Fibroblast of skin of right quadriceps (primary cell): ENCODE data around the gene KCNJ16.
A peak's percentile ranks its signal among the peaks of the same experiment; 100 is the strongest.

Source experiments
- DNase-seq: peaks from one replicate; pipeline ENCODE4 v3.0.0-alpha.2; 2013

Gene KCNJ16

DNA sequence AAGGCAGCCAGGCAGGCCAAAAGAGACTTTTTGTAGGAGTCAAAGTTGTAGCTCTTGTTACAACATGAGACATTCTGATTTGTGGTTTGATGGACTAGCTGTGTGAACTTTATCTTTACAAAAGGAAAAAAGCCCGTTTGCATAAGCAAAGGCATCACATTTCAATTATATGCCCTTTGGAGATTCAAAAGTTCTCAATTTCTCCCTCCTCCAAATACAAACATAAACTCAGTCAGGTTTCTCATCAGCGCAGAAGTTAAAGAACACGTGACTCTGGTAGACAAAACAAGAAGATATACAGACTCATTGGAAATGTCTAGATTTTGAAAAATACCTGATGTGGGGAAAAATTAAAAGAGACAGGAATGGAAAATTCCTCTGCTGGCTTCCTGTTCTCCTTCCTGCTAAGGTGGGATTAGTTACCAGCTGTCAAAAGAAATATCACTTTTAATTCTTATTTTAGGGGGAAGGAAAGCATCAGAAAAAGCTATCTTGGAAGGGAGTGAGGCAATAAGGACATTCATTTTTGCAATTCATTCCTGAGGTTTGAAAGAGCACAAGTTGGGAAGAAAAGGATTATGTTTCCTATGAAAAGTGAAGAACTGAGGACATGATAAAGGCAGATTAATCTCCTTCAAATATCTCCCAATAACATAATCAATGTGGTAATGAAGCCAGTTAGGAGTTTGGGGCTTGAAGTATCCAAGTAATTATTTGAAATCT is 4.6 kb upstream of the KCNJ16 start:
- no peak for DNase-seq

DNA sequence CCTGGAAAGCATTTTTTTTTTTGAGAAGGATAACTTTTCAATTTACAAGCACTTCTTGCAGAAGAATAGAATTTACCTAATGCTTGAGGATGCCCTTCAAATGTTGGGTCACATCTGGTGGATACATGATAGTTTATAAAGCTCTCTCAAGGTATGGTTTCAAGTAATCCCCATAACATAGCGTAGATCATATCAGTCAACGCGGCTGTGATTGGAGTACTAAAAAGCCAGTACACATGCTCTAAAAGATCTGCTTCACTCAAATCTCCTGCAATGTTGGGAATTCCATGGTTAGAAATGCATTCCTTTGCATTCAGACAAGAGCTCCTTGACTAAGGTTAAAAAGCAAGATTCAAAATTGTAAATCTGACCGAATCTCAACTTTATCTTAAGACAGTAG is 3.9 kb upstream of the KCNJ16 start:
- no peak for DNase-seq

DNA sequence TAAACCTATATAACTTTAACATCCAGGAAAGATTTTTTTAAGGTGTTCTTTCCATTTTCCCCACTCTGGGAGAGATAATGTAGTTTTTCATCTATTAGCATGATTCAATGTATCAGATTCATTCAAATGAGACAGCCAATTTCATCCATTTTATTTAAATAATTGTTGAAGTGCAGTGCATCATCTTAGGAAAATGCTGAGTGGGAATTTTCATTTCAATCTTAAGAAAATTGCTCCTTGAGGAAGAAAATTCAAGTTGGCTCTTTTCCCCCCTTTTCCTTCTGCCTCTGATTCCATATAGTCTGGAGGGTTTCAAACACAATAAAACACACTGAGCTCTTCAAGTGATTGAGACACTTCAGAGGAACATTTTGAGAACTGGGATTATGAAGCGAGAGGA is 3.4 kb upstream of the KCNJ16 start:
- no peak for DNase-seq

GRCh38 chr17:70072546-70073309 is 2.3 kb upstream of the KCNJ16 start:
- DNase-seq, result no peak

DNA sequence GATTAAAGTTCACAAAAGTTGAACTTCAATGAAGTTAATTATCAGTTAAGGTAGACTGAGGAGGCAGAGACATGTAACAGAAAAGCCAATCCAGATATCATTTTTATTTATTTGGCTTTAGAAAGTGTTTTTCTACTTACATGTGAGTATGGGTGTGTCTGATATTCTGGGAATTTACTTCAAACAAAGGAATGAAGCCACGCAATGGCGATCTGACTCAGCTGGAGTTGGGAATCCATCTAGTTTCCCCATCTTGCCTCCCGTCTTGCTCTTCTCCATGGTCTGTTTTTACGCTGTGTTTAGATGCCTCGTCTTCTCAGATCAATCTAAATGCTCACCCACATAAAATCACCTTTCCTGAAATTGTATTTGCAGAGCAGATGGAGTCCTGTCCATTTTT is 1.7 kb upstream of the KCNJ16 start:
- DNase-seq, result no peak

DNA sequence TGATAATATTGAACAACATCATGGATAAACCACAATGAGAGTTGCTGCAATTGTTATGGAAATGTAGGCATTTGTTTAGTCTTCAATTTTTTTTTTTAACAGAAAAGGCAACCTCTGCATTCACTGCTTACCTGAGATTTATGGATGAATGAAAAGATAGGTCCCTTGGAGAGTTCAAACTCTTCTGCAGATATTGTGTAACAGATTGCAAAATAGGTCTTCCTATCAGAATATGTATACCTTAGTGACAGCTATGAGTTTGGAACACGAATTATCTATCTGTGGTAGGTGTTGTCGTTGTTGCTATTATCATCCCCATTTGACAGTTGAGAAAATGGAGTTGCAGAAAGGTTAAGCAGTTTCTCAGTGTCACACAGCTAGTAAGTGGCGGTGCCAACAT is 1.2 kb upstream of the KCNJ16 start:
- no peak for DNase-seq

GRCh38 chr17:70074236-70074830 is 692 bp upstream of the KCNJ16 start:
- no peak for DNase-seq

DNA sequence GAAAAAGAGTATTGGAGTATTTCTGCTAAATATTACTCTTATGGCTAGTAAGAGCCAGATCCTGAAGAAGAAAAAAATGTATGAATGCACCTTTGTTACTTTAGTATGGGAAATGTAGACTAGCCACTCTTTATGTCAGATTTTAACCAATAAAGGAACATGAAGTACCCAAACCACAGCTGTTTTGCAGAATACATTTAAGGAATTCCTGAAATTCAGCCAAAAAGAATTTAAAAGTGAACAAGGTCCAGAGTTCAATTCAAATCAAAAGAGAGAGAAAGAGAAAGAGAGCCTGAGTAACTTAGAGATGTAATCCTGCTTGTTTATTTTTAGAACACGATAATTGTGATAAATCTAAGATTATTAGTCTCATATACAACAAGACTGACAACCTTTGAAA is 1.2 kb downstream of the KCNJ16 start:
- DNase-seq, result peak; percentile 10

GRCh38 chr17:70076831-70077230 is 1.8 kb downstream of the KCNJ16 start:
- DNase-seq, result no peak

- DNase-seq, result no peak
These were observed 3.5 kb downstream of the KCNJ16 start for GRCh38 chr17:70078549-70078948.

GRCh38 chr17:70078994-70079531 is 4.0 kb downstream of the KCNJ16 start:
- DNase-seq, result no peak

- DNase-seq, result peak; percentile 24
These were observed 5.7 kb downstream of the KCNJ16 start for GRCh38 chr17:70080541-70081347.

- DNase-seq, result no peak
These were observed 6.9 kb downstream of the KCNJ16 start for GRCh38 chr17:70081885-70082284.

GRCh38 chr17:70084476-70084875 is 9.5 kb downstream of the KCNJ16 start:
- no peak for DNase-seq

DNA sequence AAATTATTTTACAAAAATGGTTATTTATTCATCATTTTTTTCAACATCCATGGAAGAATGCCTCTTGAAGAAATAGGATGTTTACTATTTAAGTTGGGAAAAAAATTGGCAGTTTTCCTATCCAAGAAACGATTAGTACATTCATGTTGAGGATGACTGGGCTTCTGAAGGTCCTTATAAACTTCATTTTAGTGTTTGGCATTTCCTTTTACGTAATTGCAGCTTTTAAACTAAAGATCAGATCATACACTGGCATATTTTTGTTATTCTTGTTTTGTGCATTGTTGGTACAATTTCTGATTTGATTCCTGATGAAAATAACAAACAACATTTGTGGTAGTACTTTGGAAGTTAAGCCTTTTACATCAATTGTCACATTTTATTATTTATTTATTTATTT is 11.5 kb downstream of the KCNJ16 start:
- no peak for DNase-seq

DNA sequence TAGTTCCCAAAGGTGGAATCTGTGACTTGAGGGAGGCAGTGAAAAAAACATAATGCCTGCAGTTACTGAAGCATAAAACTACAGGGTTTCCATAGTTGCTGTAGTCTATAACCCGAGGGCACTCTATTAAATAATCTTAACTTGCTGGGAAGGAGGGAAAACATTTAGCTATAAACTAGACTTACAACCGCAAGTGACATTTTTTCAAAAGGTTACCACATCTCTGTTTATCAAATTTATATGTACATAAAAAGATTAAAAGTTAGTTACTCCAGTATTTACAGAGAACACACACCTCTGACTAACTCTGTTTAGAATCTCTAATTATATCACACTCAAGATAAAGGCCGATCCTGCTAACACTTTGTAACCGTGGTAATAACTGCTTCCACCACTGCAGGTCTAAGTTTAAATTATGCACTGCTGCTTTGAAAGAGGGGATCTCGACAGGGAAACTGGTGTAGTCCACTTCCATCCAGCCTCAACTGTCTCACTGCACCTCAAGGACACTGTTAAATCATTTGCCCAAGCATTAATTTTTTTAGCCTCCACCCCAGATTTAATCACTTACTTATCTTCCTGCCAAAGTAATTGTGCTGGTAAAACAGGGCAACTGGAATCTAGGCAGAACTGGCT is 14.6 kb downstream of the KCNJ16 start:
- no peak for DNase-seq

DNA sequence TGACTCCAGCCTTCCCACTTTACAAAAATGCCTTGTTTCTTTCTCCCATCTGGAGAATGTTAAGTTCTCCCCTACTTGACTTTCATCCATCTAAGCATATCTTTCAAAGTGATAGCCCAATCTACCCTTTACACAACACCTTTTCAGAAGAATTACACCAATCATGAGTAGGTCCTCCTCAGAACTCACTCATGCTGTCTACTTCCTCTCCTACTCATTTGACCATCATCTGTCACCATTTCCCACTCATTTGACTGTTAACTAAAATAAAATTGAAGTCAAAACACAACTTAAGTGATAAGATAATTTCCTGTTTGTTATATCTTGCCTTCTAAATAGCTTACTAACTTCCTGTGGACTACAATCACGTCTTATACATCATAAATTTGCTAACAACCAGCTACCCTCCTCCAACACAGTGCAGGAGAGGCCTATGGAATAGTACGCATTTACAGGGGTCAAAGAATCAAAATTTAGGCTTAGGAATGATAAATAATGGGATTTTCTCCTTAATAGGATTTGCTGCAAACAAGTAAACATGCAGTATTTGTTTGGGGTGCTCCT is 16.1 kb downstream of the KCNJ16 start:
- DNase-seq, result no peak

DNA sequence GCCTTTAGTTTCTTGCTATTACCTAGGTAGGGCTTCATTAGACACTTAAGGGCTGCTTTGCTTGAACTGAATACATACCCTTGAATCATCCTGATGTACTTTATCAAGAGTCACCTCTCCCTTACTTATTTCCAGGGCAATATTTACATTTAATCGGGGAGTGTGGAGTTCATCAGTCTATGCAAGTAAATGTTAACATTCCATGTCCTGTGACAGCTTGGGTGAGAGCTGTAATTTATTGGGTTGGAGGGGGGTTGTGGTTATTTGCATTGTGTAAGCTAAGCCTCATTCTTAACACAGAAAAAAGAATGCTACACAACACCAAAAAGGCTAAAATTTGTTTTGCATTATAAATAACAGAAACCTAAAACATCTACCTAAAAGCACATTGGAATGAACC is 16.7 kb downstream of the KCNJ16 start:
- no peak for DNase-seq

- no peak for DNase-seq
These were observed 18.1 kb downstream of the KCNJ16 start for GRCh38 chr17:70093163-70093562.

- no peak for DNase-seq
These were observed 20.4 kb downstream of the KCNJ16 start for GRCh38 chr17:70095455-70095854.

DNA sequence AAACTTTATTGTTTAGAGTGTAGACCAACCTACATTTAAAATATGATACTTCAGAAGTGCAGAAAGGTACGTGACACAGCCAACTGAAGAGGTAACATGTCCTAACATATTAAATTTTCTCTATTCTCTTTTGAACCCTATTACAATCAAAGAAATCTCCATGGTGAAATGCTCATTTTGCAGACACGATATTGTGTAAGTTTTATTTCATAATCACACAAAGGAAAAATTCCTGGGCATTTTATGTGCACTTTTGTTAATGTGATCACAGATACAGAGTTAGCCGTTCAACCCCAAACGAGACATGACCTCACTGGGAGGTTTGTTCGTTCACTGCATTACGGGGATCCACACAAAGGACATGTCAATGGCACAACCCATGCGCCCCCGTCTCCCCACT is 21.8 kb downstream of the KCNJ16 start:
- no peak for DNase-seq

- DNase-seq, result peak; percentile 9
These were observed 23.0 kb downstream of the KCNJ16 start for GRCh38 chr17:70098030-70098429.
